GM06990 (cell line): ENCODE results near the gene CROCC.

Experiments
- DNase-seq: peaks from one replicate; pipeline ENCODE4 v3.0.0-alpha.2; 2011; ENCODE audit not compliant: insufficient read length; ENCODE audit errors: extremely low read depth
- H3K27me3 ChIP-seq: replicated peaks from 2 replicates; pipeline ENCODE4 v1.6.0; 2011; ENCODE audit warnings: low read length; ENCODE audit not compliant: control insufficient read depth, insufficient read depth
- H3K36me3 ChIP-seq: 2 replicates; pipeline ENCODE4 v1.5.1; 2011; ENCODE audit warnings: low read length; ENCODE audit not compliant: control insufficient read depth, insufficient read depth
- H3K4me3 ChIP-seq: replicated peaks from 2 replicates; pipeline ENCODE4 v1.5.1; 2011; ENCODE audit warnings: low read depth, mild to moderate bottlenecking, control low read depth, low read length
- TF ChIP-seq, protein P1 (sequence below): IDR thresholded peaks from 2 replicates; pipeline ENCODE4 v1.5.1; 2011; ENCODE audit warnings: low read length, control low read depth, mild to moderate bottlenecking, inconsistent platforms; ENCODE audit not compliant: insufficient read depth, poor library complexity, severe bottlenecking

CROCC gene

DNA sequence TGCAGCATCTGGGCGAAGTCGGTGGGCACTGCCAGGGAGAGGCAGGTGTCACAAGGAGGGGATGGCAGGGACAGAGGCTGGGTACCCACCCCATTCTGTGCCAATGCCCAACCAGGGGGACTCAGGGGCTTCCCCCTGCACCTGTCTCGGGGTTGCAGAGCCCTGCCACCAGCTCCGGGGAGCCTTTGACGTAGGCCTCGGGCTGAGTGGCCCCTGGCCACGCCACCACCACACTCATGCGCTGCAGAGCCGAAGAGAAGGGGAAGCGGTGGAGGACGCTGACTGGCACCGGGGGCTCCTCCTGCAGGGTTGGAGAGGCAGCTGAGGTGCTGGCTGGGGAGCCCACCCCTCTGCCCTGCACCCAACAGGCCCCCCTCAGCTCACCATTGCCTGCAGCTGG is 70.4 kb downstream of the CROCC start:
- no peak for DNase-seq
- H3K36me3 ChIP-seq = peaks cover 7% of the 10 kb centered on the region
- TF ChIP-seq, protein P1, sequence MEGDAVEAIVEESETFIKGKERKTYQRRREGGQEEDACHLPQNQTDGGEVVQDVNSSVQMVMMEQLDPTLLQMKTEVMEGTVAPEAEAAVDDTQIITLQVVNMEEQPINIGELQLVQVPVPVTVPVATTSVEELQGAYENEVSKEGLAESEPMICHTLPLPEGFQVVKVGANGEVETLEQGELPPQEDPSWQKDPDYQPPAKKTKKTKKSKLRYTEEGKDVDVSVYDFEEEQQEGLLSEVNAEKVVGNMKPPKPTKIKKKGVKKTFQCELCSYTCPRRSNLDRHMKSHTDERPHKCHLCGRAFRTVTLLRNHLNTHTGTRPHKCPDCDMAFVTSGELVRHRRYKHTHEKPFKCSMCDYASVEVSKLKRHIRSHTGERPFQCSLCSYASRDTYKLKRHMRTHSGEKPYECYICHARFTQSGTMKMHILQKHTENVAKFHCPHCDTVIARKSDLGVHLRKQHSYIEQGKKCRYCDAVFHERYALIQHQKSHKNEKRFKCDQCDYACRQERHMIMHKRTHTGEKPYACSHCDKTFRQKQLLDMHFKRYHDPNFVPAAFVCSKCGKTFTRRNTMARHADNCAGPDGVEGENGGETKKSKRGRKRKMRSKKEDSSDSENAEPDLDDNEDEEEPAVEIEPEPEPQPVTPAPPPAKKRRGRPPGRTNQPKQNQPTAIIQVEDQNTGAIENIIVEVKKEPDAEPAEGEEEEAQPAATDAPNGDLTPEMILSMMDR = no peak
- H3K27me3 ChIP-seq = no peaks in the 10 kb centered on the region
- H3K4me3 ChIP-seq = no peak overlapping the region

DNA sequence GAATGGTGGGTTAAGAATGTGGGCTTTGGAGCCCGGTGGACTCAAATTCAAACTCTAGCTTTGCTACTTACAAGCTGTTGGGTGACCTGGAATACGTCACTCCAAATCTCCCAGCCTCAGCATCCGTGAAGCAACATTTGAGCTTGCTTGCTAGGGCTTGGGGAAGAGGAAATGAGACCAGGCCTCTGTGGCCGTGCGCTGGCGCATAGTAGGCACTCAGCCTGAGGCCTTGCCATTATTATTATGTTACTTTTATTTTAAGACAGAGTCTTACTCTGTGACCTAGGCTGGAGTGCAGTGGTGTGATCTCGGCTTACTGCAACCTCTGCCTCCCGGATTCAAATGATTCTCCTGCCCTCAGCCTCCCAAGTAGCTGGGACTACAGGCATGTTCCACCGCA is 70.9 kb downstream of the CROCC start:
- Histone ChIP-seq H3K27me3 (no peaks in the 10 kb centered on the region), H3K36me3 (peaks cover 7% of the 10 kb centered on the region), H3K4me3 (no peak overlapping the region)
- TF ChIP-seq, protein P1 = no peak
- no peak for DNase-seq

DNA sequence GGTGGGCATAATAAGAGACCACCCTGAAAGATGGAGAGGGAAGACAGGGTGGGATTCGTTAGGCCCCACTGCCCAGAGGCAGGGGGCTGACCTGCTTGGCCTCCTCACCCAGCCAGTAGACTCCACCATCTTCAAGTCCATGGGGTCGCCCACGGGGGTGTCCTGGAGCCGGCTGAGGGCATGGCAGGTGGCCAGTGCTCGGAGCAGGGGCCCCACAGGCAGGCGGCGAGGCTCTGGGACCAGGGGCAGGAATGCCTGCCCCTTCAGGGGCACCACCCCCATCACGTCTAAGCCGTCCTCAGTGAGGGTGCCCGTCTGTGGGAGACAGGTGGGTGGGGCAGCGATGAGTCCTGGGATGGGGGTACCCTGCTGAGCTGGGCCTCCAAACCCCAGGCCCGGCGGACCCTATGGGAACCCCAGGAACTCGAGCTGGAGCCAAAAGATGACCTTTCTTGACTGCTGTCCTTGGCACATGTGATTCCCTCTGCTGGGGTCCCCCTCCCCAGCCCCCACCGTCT is 71.8 kb downstream of the CROCC start:
- TF ChIP-seq, protein P1 = no peak
- Histone ChIP-seq H3K36me3 (peaks cover 2% of the 10 kb centered on the region), H3K27me3 (no peaks in the 10 kb centered on the region), H3K4me3 (no peak overlapping the region)
- no peak for DNase-seq

DNA sequence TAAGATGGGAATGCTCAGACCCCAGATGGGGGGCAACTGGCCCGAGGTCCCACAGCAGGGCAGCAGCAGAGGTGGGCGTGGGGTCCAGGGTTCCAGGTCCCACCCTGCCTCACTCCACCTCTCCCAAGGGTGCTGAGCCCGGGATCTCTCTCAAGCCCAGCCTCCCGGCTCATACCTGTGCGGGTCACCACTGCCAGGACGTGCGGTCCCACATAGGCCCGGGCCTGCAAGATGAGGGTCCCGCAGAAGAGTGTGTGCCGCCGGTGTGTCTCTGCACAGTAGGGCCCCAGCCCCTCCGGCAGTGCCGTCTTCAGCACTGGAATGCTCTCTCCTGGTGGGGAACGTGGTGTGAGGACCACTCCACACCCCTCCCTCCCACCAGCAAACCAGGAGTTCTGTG is 75.1 kb downstream of the CROCC start:
- no peak overlapping the region for H3K4me3 ChIP-seq
- H3K36me3 ChIP-seq = peaks cover 2% of the 10 kb centered on the region
- TF ChIP-seq, protein P1 = no peak
- DNase-seq = no peak
- H3K27me3 ChIP-seq = no peaks in the 10 kb centered on the region

DNA sequence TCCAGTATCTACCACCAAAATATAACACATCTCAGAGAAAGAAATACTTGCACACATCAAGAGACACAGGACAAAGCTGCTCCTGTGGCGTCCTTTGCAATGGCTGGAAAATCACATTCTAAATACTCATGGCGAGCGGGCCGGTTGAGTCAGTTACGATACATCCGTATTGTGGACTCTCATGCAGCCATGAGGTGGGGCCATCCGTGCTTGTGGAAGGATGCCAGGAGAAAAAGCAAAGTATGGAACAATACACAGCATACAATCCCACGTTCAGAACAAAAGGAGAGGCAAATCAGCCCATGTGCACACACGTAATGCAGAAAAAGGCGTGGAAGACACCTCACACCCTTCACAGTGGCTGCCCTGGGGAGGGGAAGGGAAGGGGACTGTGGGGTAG is 76.9 kb downstream of the CROCC start:
- H3K36me3 ChIP-seq = peaks cover 4% of the 10 kb centered on the region
- no peaks in the 10 kb centered on the region for H3K27me3 ChIP-seq
- TF ChIP-seq, protein P1 = no peak
- DNase-seq = no peak
- H3K4me3 ChIP-seq = no peak overlapping the region

DNA sequence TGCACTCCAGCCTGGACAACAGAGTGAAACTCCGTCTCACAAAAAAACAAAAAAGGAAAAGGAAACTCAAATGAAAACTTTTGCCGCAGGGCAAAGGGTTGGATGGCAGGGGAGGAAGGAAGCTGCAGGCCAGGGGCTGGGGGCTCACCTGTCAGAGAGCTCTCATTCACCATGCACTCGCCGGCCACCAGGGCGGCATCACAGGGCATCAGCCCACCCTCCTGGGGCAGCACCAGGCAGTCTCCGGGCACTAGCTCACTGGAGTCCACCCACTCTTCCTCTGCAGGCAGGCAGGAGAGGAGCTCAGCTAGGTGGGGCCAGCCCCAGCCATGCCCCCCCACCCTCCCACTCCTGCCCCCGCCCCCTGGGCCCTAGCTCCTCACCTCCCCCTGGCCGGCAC is 78.1 kb downstream of the CROCC start:
- peaks cover 7% of the 10 kb centered on the region for H3K36me3 ChIP-seq
- TF ChIP-seq, protein P1 = peak; percentile 14

More for the DNA sequence above, 78.1 kb downstream of the CROCC start:
- H3K4me3 ChIP-seq = no peak overlapping the region
- no peaks in the 10 kb centered on the region for H3K27me3 ChIP-seq
- DNase-seq = no peak
